Mucosa of stomach (tissue), 1 donor: ENCODE measurements around the gene RHBDL1.

Source experiments
- H3K27me3 ChIP-seq: one replicate; pipeline ENCODE4 v1.7.0; 2013; ENCODE audit warnings: mild to moderate bottlenecking, low read length; ENCODE audit not compliant: control insufficient read depth, insufficient read depth
- H3K36me3 ChIP-seq: one replicate; pipeline ENCODE4 v1.7.0; 2013; ENCODE audit warnings: low read length; ENCODE audit not compliant: control insufficient read depth, insufficient read depth
- H3K4me1 ChIP-seq: one replicate; pipeline ENCODE4 v1.7.0; 2013; ENCODE audit warnings: mild to moderate bottlenecking, low read length; ENCODE audit not compliant: control insufficient read depth, insufficient read depth
- H3K4me3 ChIP-seq: one replicate; pipeline ENCODE4 v1.7.0; 2013; ENCODE audit warnings: low read length
- H3K9ac ChIP-seq: one replicate; pipeline ENCODE4 v1.7.0; 2013; ENCODE audit warnings: mild to moderate bottlenecking, low read length, moderate library complexity
- H3K9me3 ChIP-seq: one replicate; pipeline ENCODE4 v1.7.0; 2013; ENCODE audit warnings: mild to moderate bottlenecking, low read length, moderate library complexity; ENCODE audit not compliant: control insufficient read depth
- donor health status: Pancreatic carcinoma.

Gene RHBDL1

DNA sequence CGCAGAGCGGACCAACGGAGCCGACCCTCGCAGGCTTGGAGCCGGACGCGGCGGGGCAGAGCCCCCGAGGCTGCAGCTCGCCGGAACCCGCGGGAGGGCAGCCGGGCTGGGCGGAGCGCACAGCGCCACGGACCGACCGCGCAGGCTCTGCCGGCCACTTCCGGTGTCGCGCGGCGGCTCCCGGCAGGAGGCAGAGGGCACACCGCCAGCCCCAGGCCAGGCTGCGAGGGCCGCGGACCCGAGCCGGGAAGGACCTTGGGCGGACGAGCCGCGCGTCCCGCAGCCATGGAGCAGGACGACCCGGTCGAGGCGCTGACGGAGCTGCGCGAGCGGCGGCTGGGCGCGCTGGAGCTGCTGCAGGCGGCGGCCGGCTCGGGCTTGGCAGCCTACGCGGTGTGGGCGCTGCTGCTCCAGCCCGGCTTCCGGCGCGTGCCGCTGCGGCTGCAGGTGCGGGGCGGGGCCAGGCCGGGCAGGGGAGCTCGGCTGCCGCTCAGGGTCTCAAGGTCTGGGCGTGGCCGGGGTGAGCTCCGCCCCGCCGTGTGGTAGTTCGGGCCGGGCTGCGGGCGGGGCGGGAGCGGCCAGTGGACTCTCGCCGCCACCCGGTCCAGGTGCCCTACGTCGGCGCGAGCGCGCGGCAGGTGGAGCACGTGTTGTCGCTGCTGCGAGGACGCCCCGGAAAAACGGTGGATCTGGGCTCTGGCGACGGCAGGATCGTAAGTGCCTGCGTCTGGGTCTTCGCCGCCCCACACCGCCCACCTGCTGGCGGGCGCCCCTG, 45.7 kb downstream of the RHBDL1 start, which contains the start of gene ANTKMT:
Gene ANTKMT (plus strand): TSS at position 157 of the 775 bp plus-strand sequence. CDS start 129 bp downstream, at position 286.
- Histone ChIP-seq H3K4me1 (peaks cover 40% of the 10 kb centered on the region), H3K9me3 (no peaks in the 10 kb centered on the region), H3K36me3 (no peaks in the 10 kb centered on the region), H3K27me3 (peaks cover 22% of the 10 kb centered on the region), H3K9ac (peak within 1 kb of the TSS; percentile 76), H3K4me3 (peak within 1 kb of the TSS; percentile 56)

- no peaks in the 10 kb centered on the region for H3K9me3 ChIP-seq
- peaks cover 19% of the 10 kb centered on the region for H3K27me3 ChIP-seq
- peaks cover 37% of the 10 kb centered on the region for H3K4me1 ChIP-seq
- H3K4me3 ChIP-seq, result peak overlapping the region; percentile 56
- H3K9ac ChIP-seq, result no peak overlapping the region
- no peaks in the 10 kb centered on the region for H3K36me3 ChIP-seq
Measured at GRCh38 chr16:721765-722540, 46.5 kb downstream of the RHBDL1 start.

GRCh38 chr16:722835-723633, 47.6 kb downstream of the RHBDL1 start:
- Histone ChIP-seq H3K9me3 (no peaks in the 10 kb centered on the region), H3K36me3 (no peaks in the 10 kb centered on the region), H3K4me1 (peaks cover 44% of the 10 kb centered on the region), H3K9ac (no peak overlapping the region), H3K4me3 (no peak overlapping the region), H3K27me3 (peaks cover 19% of the 10 kb centered on the region)

- Histone ChIP-seq H3K9ac (no peak overlapping the region), H3K36me3 (no peaks in the 10 kb centered on the region), H3K27me3 (peaks cover 19% of the 10 kb centered on the region), H3K9me3 (no peaks in the 10 kb centered on the region), H3K4me3 (no peak overlapping the region), H3K4me1 (peaks cover 42% of the 10 kb centered on the region)
Measured at GRCh38 chr16:723695-724094, 48.2 kb downstream of the RHBDL1 start.

GRCh38 chr16:724188-725040, 48.9 kb downstream of the RHBDL1 start:
- Histone ChIP-seq H3K36me3 (no peaks in the 10 kb centered on the region), H3K27me3 (peaks cover 19% of the 10 kb centered on the region), H3K4me3 (no peak overlapping the region), H3K9me3 (no peaks in the 10 kb centered on the region), H3K4me1 (peaks cover 35% of the 10 kb centered on the region), H3K9ac (no peak overlapping the region)

GRCh38 chr16:725041-725376, 49.5 kb downstream of the RHBDL1 start:
- Histone ChIP-seq H3K27me3 (peaks cover 19% of the 10 kb centered on the region), H3K4me1 (peaks cover 29% of the 10 kb centered on the region), H3K9ac (no peak overlapping the region), H3K36me3 (no peaks in the 10 kb centered on the region), H3K4me3 (no peak overlapping the region), H3K9me3 (no peaks in the 10 kb centered on the region)

- Histone ChIP-seq H3K9ac (no peak overlapping the region), H3K9me3 (no peaks in the 10 kb centered on the region), H3K27me3 (peaks cover 19% of the 10 kb centered on the region), H3K36me3 (no peaks in the 10 kb centered on the region), H3K4me3 (no peak overlapping the region), H3K4me1 (peaks cover 25% of the 10 kb centered on the region)
Measured at GRCh38 chr16:725463-726187, 50.2 kb downstream of the RHBDL1 start.

- Histone ChIP-seq H3K9ac (no peak overlapping the region), H3K4me1 (peaks cover 25% of the 10 kb centered on the region), H3K4me3 (no peak overlapping the region), H3K36me3 (no peaks in the 10 kb centered on the region), H3K9me3 (no peaks in the 10 kb centered on the region), H3K27me3 (peaks cover 19% of the 10 kb centered on the region)
Measured at GRCh38 chr16:726188-726437, 50.6 kb downstream of the RHBDL1 start.

DNA sequence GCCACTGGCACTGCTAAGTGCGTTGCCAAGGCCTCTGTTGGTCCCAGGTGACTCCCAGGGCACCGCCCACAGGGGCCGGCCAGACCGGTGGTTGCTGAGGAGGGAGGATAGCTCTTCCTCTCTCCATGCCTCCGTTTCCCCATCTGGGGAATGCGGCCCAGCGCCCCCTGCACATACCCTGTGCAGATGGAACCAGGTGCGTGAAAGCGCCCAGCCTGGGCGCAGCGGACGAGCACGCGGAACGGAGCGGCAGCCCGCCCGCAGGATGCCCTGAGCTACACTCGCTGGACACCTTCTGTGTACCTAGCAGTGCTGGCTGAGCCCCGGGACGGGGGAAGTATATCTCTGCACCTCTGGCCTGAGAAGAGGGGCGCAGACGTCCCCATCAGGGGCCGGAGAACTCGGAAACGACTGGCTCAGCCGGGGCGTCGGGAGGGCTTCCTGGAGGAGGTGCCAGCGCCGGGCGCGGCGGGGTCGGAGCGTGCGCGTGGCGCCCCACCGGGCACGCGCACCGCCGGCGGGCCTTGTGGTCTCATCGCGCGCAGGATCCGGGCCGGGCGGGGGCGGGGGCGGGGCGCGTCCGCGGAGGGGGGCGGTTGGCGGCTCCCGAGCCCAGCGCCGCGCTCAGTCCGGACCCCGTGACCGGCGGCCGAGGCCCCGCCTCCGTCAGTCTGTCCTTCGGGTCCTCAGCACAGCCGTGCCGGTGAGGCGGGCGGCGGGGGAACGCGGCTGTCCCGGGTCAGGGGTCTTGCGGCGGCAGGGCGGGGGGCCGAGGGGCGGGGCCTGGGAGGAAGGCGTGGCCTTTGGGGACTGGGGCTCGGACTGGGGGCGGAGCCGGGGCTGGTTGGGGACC, 51.2 kb downstream of the RHBDL1 start, which contains the start of the genes CCDC78 and HAGHL:
Gene CCDC78 (minus strand): TSS at position 6 of the 853 bp plus-strand sequence. CDS start 76 bp downstream, outside the sequence.
Gene HAGHL (plus strand): TSS at position 669 of the 853 bp plus-strand sequence. CDS start 404 bp downstream, outside the sequence.
- Histone ChIP-seq H3K9me3 (no peaks in the 10 kb centered on the region), H3K4me3 (peak within 1 kb of the TSS; percentile 31), H3K36me3 (no peaks in the 10 kb centered on the region), H3K9ac (peak within 1 kb of the TSS; percentile 22), H3K27me3 (peaks cover 19% of the 10 kb centered on the region), H3K4me1 (peaks cover 22% of the 10 kb centered on the region)

DNA sequence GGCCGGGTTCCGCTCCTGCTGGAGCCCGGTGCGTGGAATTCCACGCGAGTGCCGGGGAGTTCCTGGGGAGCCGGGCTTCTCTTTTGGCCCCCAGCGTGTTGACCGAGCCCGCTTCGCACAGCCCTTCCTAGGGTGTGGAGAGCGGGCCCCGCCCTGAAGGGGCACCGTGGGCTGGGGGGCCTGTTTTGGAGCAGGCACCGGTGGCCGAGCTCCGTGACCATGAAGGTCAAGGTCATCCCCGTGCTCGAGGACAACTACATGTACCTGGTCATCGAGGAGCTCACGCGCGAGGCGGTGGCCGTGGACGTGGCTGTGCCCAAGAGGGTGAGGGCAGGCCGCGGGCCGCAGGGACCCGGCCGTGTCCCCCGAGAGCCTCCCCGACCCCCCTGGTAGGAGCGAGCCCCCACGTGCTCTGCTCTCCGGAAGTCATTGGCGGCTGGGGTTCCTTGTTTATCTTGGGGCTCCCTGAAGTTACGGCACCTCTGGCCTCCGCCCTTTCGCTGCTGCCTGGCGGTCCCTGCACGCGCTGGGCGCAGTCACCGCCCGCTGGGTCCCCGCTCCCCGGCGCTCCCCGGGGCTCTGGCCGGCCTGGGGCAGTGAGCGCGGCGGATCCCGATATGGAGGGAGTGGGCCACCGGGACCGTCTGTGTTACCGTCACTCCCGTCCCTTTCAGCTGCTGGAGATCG, 52.0 kb downstream of the RHBDL1 start:
- Histone ChIP-seq H3K27me3 (peaks cover 19% of the 10 kb centered on the region), H3K4me3 (peak overlapping the region; percentile 31), H3K9ac (peak overlapping the region; percentile 22), H3K4me1 (peaks cover 19% of the 10 kb centered on the region), H3K36me3 (no peaks in the 10 kb centered on the region), H3K9me3 (no peaks in the 10 kb centered on the region)
